GM12878 (cell line): ENCODE results near the gene PIM2. TPM values are rescaled to one million over a fixed set of nuclear protein-coding genes. Genes with fewer than 3 reads are reported as not detected.

Source experiments
- ATAC-seq: fragments of 200-7000 bp; cut with Tn5 transposase; 3 replicates; pipeline ENCODE4 v1.9.1; 2020; ENCODE audit warnings: mild to moderate bottlenecking, moderate library complexity
- BruUV-seq: library from RNA; stranded (reverse); fragments of 400-500 nt; replicated peaks from 2 replicates; lab custom pipeline; 2021; lab: Mats Ljungman, UMichigan
- CTCF ChIA-PET: fragments of 300-600 bp; sonication (Branson Sonifier 250); formaldehyde crosslinking; extraction: SDS; loops from one replicate; lab custom pipeline; 2021; ENCODE audit warnings: inconsistent platforms; lab: Yijun Ruan, JAX
- POLR2A ChIA-PET: fragments of 350-600 bp; formaldehyde crosslinking; extraction: SDS; loops from one replicate; lab custom pipeline; 2021; ENCODE audit warnings: inconsistent platforms; lab: Charles Lee
- RAD21 ChIA-PET: fragments of 300-600 bp; sonication (Branson Sonifier 250); formaldehyde crosslinking; loops from one replicate; lab custom pipeline; 2023; ENCODE audit warnings: antibody characterized with exemption; ENCODE audit not compliant: unreplicated experiment; lab: Charles Lee
- SMC1A ChIA-PET: fragments of 300-600 bp; sonication (Branson Sonifier 250); formaldehyde crosslinking; loops from one replicate; lab custom pipeline; 2023; ENCODE audit not compliant: unreplicated experiment, uncharacterized antibody; lab: Charles Lee
- DNase-seq: peaks from one replicate; pipeline ENCODE4 v3.0.0-alpha.2; 2011; ENCODE audit warnings: low read depth, low spot score
- FAIRE-seq: peaks from 3 replicates; lab custom pipeline; 2011; peaks lifted over from hg19 to GRCh38; lab: Jason Lieb, UNC
- H2AFZ ChIP-seq: 2 replicates; pipeline ENCODE4 v1.6.0; 2011; ENCODE audit warnings: low read depth, low read length, control low read depth; ENCODE audit not compliant: control insufficient read depth
- H3K27ac ChIP-seq: 2 replicates; pipeline ENCODE4 v1.5.1; 2011; ENCODE audit warnings: control low read depth; ENCODE audit not compliant: control insufficient read depth, insufficient read depth
- H3K27me3 ChIP-seq, 2 experiments: replicated peaks in 1 of 2; 2 replicates each; pipeline versions ENCODE4 v1.6.0 to v1.6.1; 2011; ENCODE audit warnings: low read length in 1 of 2; ENCODE audit not compliant: control insufficient read depth in 2 of 2, insufficient read depth in 2 of 2
- H3K36me3 ChIP-seq, 2 experiments: 2 replicates each; pipeline ENCODE4 v1.5.1; 2011; ENCODE audit warnings: low read length in 1 of 2; ENCODE audit not compliant: control insufficient read depth in 2 of 2, insufficient read depth in 2 of 2
- H3K4me1 ChIP-seq: 2 replicates; pipeline ENCODE4 v1.6.1; 2011; ENCODE audit warnings: mild to moderate bottlenecking, low read length, moderate library complexity, mixed read lengths; ENCODE audit not compliant: control insufficient read depth, insufficient read depth
- H3K4me2 ChIP-seq: 2 replicates; pipeline ENCODE4 v1.6.0; 2011; ENCODE audit warnings: control low read depth; ENCODE audit not compliant: control insufficient read depth, insufficient read depth
- H3K4me3 ChIP-seq: fragments of 200-600 bp; sonication (generic); 2 replicates; pipeline ENCODE4 v1.5.1; 2016
- H3K79me2 ChIP-seq: 2 replicates; pipeline ENCODE4 v1.6.0; 2011; ENCODE audit warnings: low read length; ENCODE audit not compliant: control insufficient read depth, insufficient read depth
- H3K9ac ChIP-seq: 2 replicates; pipeline ENCODE4 v1.8.0; 2011; ENCODE audit warnings: low read length, control low read depth, mixed read lengths; ENCODE audit not compliant: control insufficient read depth, insufficient read depth
- H3K9me3 ChIP-seq: replicated peaks from 3 replicates; pipeline ENCODE4 v1.5.1; 2011; ENCODE audit warnings: mild to moderate bottlenecking, low read length; ENCODE audit not compliant: control insufficient read depth, insufficient read depth
- H4K20me1 ChIP-seq: 2 replicates; pipeline ENCODE4 v1.6.0; 2011; ENCODE audit not compliant: control insufficient read depth, insufficient read depth
- EGR1 ChIP-seq, 2 experiments: IDR thresholded peaks; 1 replicate in 1 of 2; 2 replicates in 1 of 2; pipeline ENCODE4 v1.6.1; 2011 to 2012; ENCODE audit warnings: low read depth in 2 of 2, low read length in 2 of 2, borderline replicate concordance in 1 of 2, mild to moderate bottlenecking in 1 of 2, moderate library complexity in 1 of 2
- JUNB ChIP-seq: IDR thresholded peaks from 2 replicates; pipeline ENCODE4 v1.6.1; 2016; ENCODE audit warnings: antibody characterized with exemption, mild to moderate bottlenecking
- SP1 ChIP-seq: IDR thresholded peaks from one replicate; pipeline ENCODE4 v1.6.1; 2011; ENCODE audit warnings: low read depth, low read length
- SUPT20H ChIP-seq: IDR thresholded peaks from 2 replicates; pipeline ENCODE4 v1.6.1; 2011; ENCODE audit warnings: low read depth, mild to moderate bottlenecking, low read length, moderate library complexity, borderline replicate concordance; ENCODE audit not compliant: control insufficient read depth
- ZNF207 ChIP-seq: fragments of 450-650 bp; IDR thresholded peaks from 2 replicates; pipeline ENCODE4 v1.6.1; 2014; ENCODE audit warnings: antibody characterized with exemption, mild to moderate bottlenecking, borderline replicate concordance
- WGBS: methylation state at CpG from one replicate; pipeline ENCODE4 v1.1.6; 2016; ENCODE audit warnings: low lambda C conversion rate; ENCODE audit not compliant: insufficient replicate concordance, insufficient coverage; ENCODE audit errors: missing lambda C conversion rate; 5-methylcytosine and 5-hydroxymethylcytosine counted together
- in situ Hi-C: fragments of 300-500 bp; cut with MboI; formaldehyde crosslinking; loops from 9 replicates; pipeline ENCODE4 v1.14.3; 2018; ENCODE audit warnings: mixed read lengths
- intact Hi-C: fragments of 100-400 bp; cut with micrococcal nuclease; formaldehyde crosslinking; loops from one replicate; pipeline ENCODE4 v1.14.2; 2022; ENCODE audit not compliant: unreplicated experiment
- polyA plus RNA-seq, 11 experiments: library from polyadenylated mRNA; depleted of rRNA in 4 of 11; unstranded in 6 of 11; stranded (reverse) in 5 of 11; fragments of >200 nt; fragmentation: Nextera tagmentation in 4 of 11; fragmentation: Illumina TruSeq in 1 of 11; extraction: Ambion mirVana in 4 of 11; extraction: Trizol in 1 of 11; gene quantifications; 1 replicate in 1 of 11; 2 replicates in 10 of 11; pipeline versions ENCODE4 v1.2.1 to v1.2.3, GENCODE V29; 2011 to 2016; ENCODE audit warnings: inconsistent platforms in 2 of 11, missing spikeins in 2 of 11, low read depth in 1 of 11
- small RNA-seq: library from RNA; depleted of rRNA; stranded (forward); fragments of <200 nt; gene quantifications from one replicate; pipeline ENCODE3, GENCODE V24; 2014
- total RNA-seq, 4 experiments: library from RNA; depleted of rRNA in 3 of 4; stranded (reverse); fragments of >200 nt in 3 of 4; fragmentation: Illumina TruSeq in 1 of 4; extraction: Trizol in 1 of 4; gene quantifications; 2 replicates each; pipeline versions ENCODE4 v1.2.1 to v1.2.3, GENCODE V29; 2013 to 2021
- TF ChIP-seq, protein P1 (sequence below): fragments of 450-650 bp; IDR thresholded peaks from 2 replicates; pipeline ENCODE4 v1.6.1; 2017; ENCODE audit warnings: borderline replicate concordance

PIM2 gene
- total and polyA plus RNA-seq, 10 of the 15 experiments (the other 5 are each of a cell fraction or from before 2014, with no cell fraction given), result 19.2 to 96.8 (median 32.3) TPM

DNA sequence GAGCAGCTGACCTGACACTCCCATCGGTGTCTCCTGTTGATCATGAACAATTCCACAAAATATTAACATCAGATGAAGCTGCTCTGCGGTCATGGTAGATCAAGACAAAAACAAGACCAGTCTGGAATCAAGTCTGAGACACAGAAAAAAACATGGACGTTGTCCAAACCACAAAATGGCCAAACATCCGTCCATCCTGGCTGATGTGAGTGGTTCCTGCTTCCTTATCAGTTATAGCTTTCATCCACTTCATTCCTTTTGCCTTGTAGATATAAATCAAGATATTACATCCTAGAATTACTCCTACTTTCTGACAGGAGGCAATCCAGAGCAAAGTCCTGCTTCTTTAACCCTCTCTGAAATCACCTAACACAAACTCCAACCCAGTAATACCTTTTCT, 54.6 kb downstream of the PIM2 start:
- no peaks in the 10 kb centered on the region for H3K27me3 ChIP-seq
- no peaks in the 10 kb centered on the region for H3K79me2 ChIP-seq
- no peak overlapping the region for H2AFZ ChIP-seq
- no peaks in the 10 kb centered on the region for H3K4me1 ChIP-seq
- ATAC-seq (no peak), DNase-seq (no peak), FAIRE-seq (no peak)
- TF ChIP-seq EGR1 (IDR thresholded peaks at IDR 0.05; ENCODE audit: borderline replicate concordance in 1 of 2, low read depth in 2 of 2, low read length in 2 of 2), result no peak
- TF ChIP-seq, protein P1, sequence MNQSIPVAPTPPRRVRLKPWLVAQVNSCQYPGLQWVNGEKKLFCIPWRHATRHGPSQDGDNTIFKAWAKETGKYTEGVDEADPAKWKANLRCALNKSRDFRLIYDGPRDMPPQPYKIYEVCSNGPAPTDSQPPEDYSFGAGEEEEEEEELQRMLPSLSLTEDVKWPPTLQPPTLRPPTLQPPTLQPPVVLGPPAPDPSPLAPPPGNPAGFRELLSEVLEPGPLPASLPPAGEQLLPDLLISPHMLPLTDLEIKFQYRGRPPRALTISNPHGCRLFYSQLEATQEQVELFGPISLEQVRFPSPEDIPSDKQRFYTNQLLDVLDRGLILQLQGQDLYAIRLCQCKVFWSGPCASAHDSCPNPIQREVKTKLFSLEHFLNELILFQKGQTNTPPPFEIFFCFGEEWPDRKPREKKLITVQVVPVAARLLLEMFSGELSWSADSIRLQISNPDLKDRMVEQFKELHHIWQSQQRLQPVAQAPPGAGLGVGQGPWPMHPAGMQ, result no peak
- TF ChIP-seq JUNB, result no peak
- no peak for TF ChIP-seq SP1
- no peak for TF ChIP-seq SUPT20H
- TF ChIP-seq ZNF207, result no peak
- H3K9ac ChIP-seq, result no peak overlapping the region
- H3K9me3 ChIP-seq, result no peaks in the 10 kb centered on the region
- no peaks in the 10 kb centered on the region for H3K36me3 ChIP-seq
- BruUV-seq, result no TSS peak
- H4K20me1 ChIP-seq, result no peaks in the 10 kb centered on the region
- in situ Hi-C loops (loop anchor here (25.0 kb wide), 1 partner anchor 998 kb away; no protein-coding TSS in a partner anchor), intact Hi-C loops (no loop called here)
- RAD21 ChIA-PET, result no interaction called here
- SMC1A ChIA-PET, result no interaction called here
- no peak overlapping the region for H3K27ac ChIP-seq
- no peak overlapping the region for H3K4me3 ChIP-seq
- POLR2A ChIA-PET, result interaction anchor here (0.6 kb wide), 1 partner anchor 338 kb away, joined by 3 read pairs; no protein-coding TSS in a partner anchor
- no peak overlapping the region for H3K4me2 ChIP-seq
- 6% methylated on average over 4 of the region's 4 CpGs for WGBS
- CTCF ChIA-PET, result no interaction called here

Small RNA genes within 50 kb of the gene (small RNA-seq; reads per million reads assigned to genes)
- not detected for gene RNU6-722P

Other genes with a start within 250 kb of the PIM2 start
Only the 7 nearest of the 19 such genes appear.
- not detected in 2 replicates for gene PCSK1N, start 83.4 kb downstream of the PIM2 start, total RNA-seq (2014; rRNA removed)
- not detected in 2 replicates for gene PCSK1N, start 83.4 kb downstream of the PIM2 start, total RNA-seq (2014; rRNA removed; fragmentation: Illumina TruSeq; extraction: Trizol)
- not detected in 2 replicates for gene PCSK1N, start 83.4 kb downstream of the PIM2 start, total RNA-seq (2021)
- gene PCSK1N, start 83.4 kb downstream of the PIM2 start, polyA plus RNA-seq (2011; rRNA removed), result not detected in 2 replicates
- not detected in 2 replicates for gene PCSK1N, start 83.4 kb downstream of the PIM2 start, polyA plus RNA-seq (2014; fragmentation: Illumina TruSeq; extraction: Trizol)
- not detected for gene PCSK1N, start 83.4 kb downstream of the PIM2 start, polyA plus RNA-seq (2014; fragmentation: Nextera tagmentation; extraction: Ambion mirVana)
- not detected in 2 replicates for gene PCSK1N, start 83.4 kb downstream of the PIM2 start, polyA plus RNA-seq (2014; rRNA removed)
- gene PCSK1N, start 83.4 kb downstream of the PIM2 start, polyA plus RNA-seq (2016; fragmentation: Nextera tagmentation; extraction: Ambion mirVana), result under 1 TPM in 1 of 2 experiments, not detected in 1; 0.19 TPM
- gene TIMM17B, start 21.3 kb downstream of the PIM2 start, total RNA-seq (2014; rRNA removed), result 49.0 and 53.5 TPM in 2 replicates
- gene TIMM17B, start 21.3 kb downstream of the PIM2 start, total RNA-seq (2014; rRNA removed; fragmentation: Illumina TruSeq; extraction: Trizol), result 32.9 and 33.3 TPM in 2 replicates
- 53.8 and 57.8 TPM in 2 replicates for gene TIMM17B, start 21.3 kb downstream of the PIM2 start, total RNA-seq (2021)
- gene TIMM17B, start 21.3 kb downstream of the PIM2 start, polyA plus RNA-seq (2011; rRNA removed), result 22.0 and 41.5 TPM in 2 replicates
- 16.3 and 37.7 TPM in 2 replicates for gene TIMM17B, start 21.3 kb downstream of the PIM2 start, polyA plus RNA-seq (2014; fragmentation: Illumina TruSeq; extraction: Trizol)
- gene TIMM17B, start 21.3 kb downstream of the PIM2 start, polyA plus RNA-seq (2014; fragmentation: Nextera tagmentation; extraction: Ambion mirVana), result 10 to 100 TPM in 1 of 2 experiments, 1 to 10 TPM in 1; 4.5 to 18.3 TPM
- gene TIMM17B, start 21.3 kb downstream of the PIM2 start, polyA plus RNA-seq (2014; rRNA removed), result 69.4 and 72.4 TPM in 2 replicates
- 10 to 100 TPM; 79.5 to 88.7 TPM for gene TIMM17B, start 21.3 kb downstream of the PIM2 start, polyA plus RNA-seq (2016; fragmentation: Nextera tagmentation; extraction: Ambion mirVana)
- 62.2 and 70.2 TPM in 2 replicates for gene PQBP1, start 21.1 kb downstream of the PIM2 start, total RNA-seq (2014; rRNA removed)
- gene PQBP1, start 21.1 kb downstream of the PIM2 start, total RNA-seq (2014; rRNA removed; fragmentation: Illumina TruSeq; extraction: Trizol), result 37.5 and 38.5 TPM in 2 replicates
- gene PQBP1, start 21.1 kb downstream of the PIM2 start, total RNA-seq (2021), result 69.5 and 71.0 TPM in 2 replicates
- gene PQBP1, start 21.1 kb downstream of the PIM2 start, polyA plus RNA-seq (2011; rRNA removed), result 22.4 and 55.3 TPM in 2 replicates
- 39.6 and 70.0 TPM in 2 replicates for gene PQBP1, start 21.1 kb downstream of the PIM2 start, polyA plus RNA-seq (2014; fragmentation: Illumina TruSeq; extraction: Trizol)
- 10 to 100 TPM; 12.5 to 28.0 TPM for gene PQBP1, start 21.1 kb downstream of the PIM2 start, polyA plus RNA-seq (2014; fragmentation: Nextera tagmentation; extraction: Ambion mirVana)
- gene PQBP1, start 21.1 kb downstream of the PIM2 start, polyA plus RNA-seq (2014; rRNA removed), result 68.5 and 76.1 TPM in 2 replicates
- 10 to 100 TPM; 68.6 to 74.8 TPM for gene PQBP1, start 21.1 kb downstream of the PIM2 start, polyA plus RNA-seq (2016; fragmentation: Nextera tagmentation; extraction: Ambion mirVana)
- 9.3 and 11.0 TPM in 2 replicates for gene SLC35A2, start 7.4 kb downstream of the PIM2 start, total RNA-seq (2014; rRNA removed)
- 8.4 and 9.1 TPM in 2 replicates for gene SLC35A2, start 7.4 kb downstream of the PIM2 start, total RNA-seq (2014; rRNA removed; fragmentation: Illumina TruSeq; extraction: Trizol)
- 16.7 and 21.9 TPM in 2 replicates for gene SLC35A2, start 7.4 kb downstream of the PIM2 start, total RNA-seq (2021)
- 10.3 and 12.9 TPM in 2 replicates for gene SLC35A2, start 7.4 kb downstream of the PIM2 start, polyA plus RNA-seq (2011; rRNA removed)
- gene SLC35A2, start 7.4 kb downstream of the PIM2 start, polyA plus RNA-seq (2014; fragmentation: Illumina TruSeq; extraction: Trizol), result 12.0 and 16.9 TPM in 2 replicates
- gene SLC35A2, start 7.4 kb downstream of the PIM2 start, polyA plus RNA-seq (2014; fragmentation: Nextera tagmentation; extraction: Ambion mirVana), result 1 to 10 TPM; 2.1 to 6.8 TPM
- gene SLC35A2, start 7.4 kb downstream of the PIM2 start, polyA plus RNA-seq (2014; rRNA removed), result 16.8 and 18.7 TPM in 2 replicates
- 10 to 100 TPM; 25.1 to 27.4 TPM for gene SLC35A2, start 7.4 kb downstream of the PIM2 start, polyA plus RNA-seq (2016; fragmentation: Nextera tagmentation; extraction: Ambion mirVana)
- 22.2 and 23.7 TPM in 2 replicates for gene OTUD5, start 38.6 kb upstream of the PIM2 start, total RNA-seq (2014; rRNA removed)
- 19.8 and 20.3 TPM in 2 replicates for gene OTUD5, start 38.6 kb upstream of the PIM2 start, total RNA-seq (2014; rRNA removed; fragmentation: Illumina TruSeq; extraction: Trizol)
- 39.1 and 39.9 TPM in 2 replicates for gene OTUD5, start 38.6 kb upstream of the PIM2 start, total RNA-seq (2021)
- gene OTUD5, start 38.6 kb upstream of the PIM2 start, polyA plus RNA-seq (2011; rRNA removed), result 38.7 and 50.3 TPM in 2 replicates
- gene OTUD5, start 38.6 kb upstream of the PIM2 start, polyA plus RNA-seq (2014; fragmentation: Illumina TruSeq; extraction: Trizol), result 29.5 and 36.4 TPM in 2 replicates
- 1 to 10 TPM; 2.0 to 4.6 TPM for gene OTUD5, start 38.6 kb upstream of the PIM2 start, polyA plus RNA-seq (2014; fragmentation: Nextera tagmentation; extraction: Ambion mirVana)
- 39.7 and 44.0 TPM in 2 replicates for gene OTUD5, start 38.6 kb upstream of the PIM2 start, polyA plus RNA-seq (2014; rRNA removed)
- gene OTUD5, start 38.6 kb upstream of the PIM2 start, polyA plus RNA-seq (2016; fragmentation: Nextera tagmentation; extraction: Ambion mirVana), result 10 to 100 TPM; 11.2 to 21.6 TPM
- 0.16 and 0.34 TPM in 2 replicates for gene KCND1, start 52.8 kb upstream of the PIM2 start, total RNA-seq (2014; rRNA removed)
- 0.09 and 0.18 TPM in 2 replicates for gene KCND1, start 52.8 kb upstream of the PIM2 start, total RNA-seq (2014; rRNA removed; fragmentation: Illumina TruSeq; extraction: Trizol)
- gene KCND1, start 52.8 kb upstream of the PIM2 start, total RNA-seq (2021), result 0.61 and 0.97 TPM in 2 replicates
- 0.58 and 0.73 TPM in 2 replicates for gene KCND1, start 52.8 kb upstream of the PIM2 start, polyA plus RNA-seq (2011; rRNA removed)
- gene KCND1, start 52.8 kb upstream of the PIM2 start, polyA plus RNA-seq (2014; fragmentation: Illumina TruSeq; extraction: Trizol), result 0.51 and 0.65 TPM in 2 replicates
- gene KCND1, start 52.8 kb upstream of the PIM2 start, polyA plus RNA-seq (2014; fragmentation: Nextera tagmentation; extraction: Ambion mirVana), result under 1 TPM; 0.02 to 0.11 TPM
- gene KCND1, start 52.8 kb upstream of the PIM2 start, polyA plus RNA-seq (2014; rRNA removed), result 1.0 and 1.2 TPM in 2 replicates
- under 1 TPM; 0.32 to 0.44 TPM for gene KCND1, start 52.8 kb upstream of the PIM2 start, polyA plus RNA-seq (2016; fragmentation: Nextera tagmentation; extraction: Ambion mirVana)
- gene GRIPAP1, start 83.2 kb upstream of the PIM2 start, total RNA-seq (2014; rRNA removed), result 17.2 and 17.5 TPM in 2 replicates
- gene GRIPAP1, start 83.2 kb upstream of the PIM2 start, total RNA-seq (2014; rRNA removed; fragmentation: Illumina TruSeq; extraction: Trizol), result 21.5 and 21.6 TPM in 2 replicates
- gene GRIPAP1, start 83.2 kb upstream of the PIM2 start, total RNA-seq (2021), result 37.7 and 44.7 TPM in 2 replicates
- 37.6 and 40.7 TPM in 2 replicates for gene GRIPAP1, start 83.2 kb upstream of the PIM2 start, polyA plus RNA-seq (2011; rRNA removed)
- gene GRIPAP1, start 83.2 kb upstream of the PIM2 start, polyA plus RNA-seq (2014; fragmentation: Illumina TruSeq; extraction: Trizol), result 25.7 and 29.6 TPM in 2 replicates
- 1 to 10 TPM; 4.2 to 4.9 TPM for gene GRIPAP1, start 83.2 kb upstream of the PIM2 start, polyA plus RNA-seq (2014; fragmentation: Nextera tagmentation; extraction: Ambion mirVana)
- 35.2 TPM in 2 replicates for gene GRIPAP1, start 83.2 kb upstream of the PIM2 start, polyA plus RNA-seq (2014; rRNA removed)
- 10 to 100 TPM; 24.9 to 26.7 TPM for gene GRIPAP1, start 83.2 kb upstream of the PIM2 start, polyA plus RNA-seq (2016; fragmentation: Nextera tagmentation; extraction: Ambion mirVana)